GM10266 (cell line): ENCODE results near the gene CAMTA1.
"Not testable (repeated sequence)": the region's sequence is repeated elsewhere in the genome, so short reads cannot be mapped to it uniquely, and the experiment has no call there.

ENCODE experiments used
- DNase-seq: peaks from one replicate; pipeline ENCODE4 v3.0.0; 2012; ENCODE audit errors: extremely low spot score
- CTCF ChIP-seq: IDR thresholded peaks from 2 replicates; pipeline ENCODE4 v1.5.1; 2012; ENCODE audit warnings: mild to moderate bottlenecking, low read depth; ENCODE audit not compliant: control insufficient read depth, insufficient read depth; ENCODE audit errors: missing control alignments

The CAMTA1 gene

GRCh38 chr1:7153464-7153863, 368.2 kb downstream of the CAMTA1 start:
- TF ChIP-seq CTCF, result no peak
- no peak for DNase-seq

GRCh38 chr1:7159116-7159781, 374.0 kb downstream of the CAMTA1 start:
- no peak for TF ChIP-seq CTCF
- no peak for DNase-seq

- not testable (repeated sequence) for DNase-seq
Observed at GRCh38 chr1:7168554-7168953, 383.3 kb downstream of the CAMTA1 start.

GRCh38 chr1:7171168-7171567, 385.9 kb downstream of the CAMTA1 start:
- DNase-seq, result no peak
- no peak for TF ChIP-seq CTCF

GRCh38 chr1:7171574-7171973, 386.3 kb downstream of the CAMTA1 start:
- no peak for TF ChIP-seq CTCF
- no peak for DNase-seq

- DNase-seq, result no peak
- TF ChIP-seq CTCF, result no peak
Observed at GRCh38 chr1:7172804-7173203, 387.6 kb downstream of the CAMTA1 start.

- no peak for DNase-seq
- no peak for TF ChIP-seq CTCF
Observed at GRCh38 chr1:7174561-7174960, 389.3 kb downstream of the CAMTA1 start.
